Ureter (tissue), 1 donor: ENCODE results near the gene KRT32. TPM values are rescaled to one million over a fixed set of nuclear protein-coding genes. Genes with fewer than 3 reads are reported as not detected.
A peak's percentile ranks its signal among the peaks of the same experiment; 100 is the strongest.

Experiments
- DNase-seq: peaks from one replicate; pipeline ENCODE4 v3.0.0-alpha.2; 2020; ENCODE audit warnings: low spot score
- total RNA-seq: library from RNA; stranded (reverse); gene quantifications from one replicate; pipeline ENCODE4 v1.2.4, GENCODE V29; 2023
- donor health status: DM: yes; HTN: yes; CAD: no.

Gene KRT32
- total RNA-seq, 1 donor from 2014 or later, result not detected

DNA sequence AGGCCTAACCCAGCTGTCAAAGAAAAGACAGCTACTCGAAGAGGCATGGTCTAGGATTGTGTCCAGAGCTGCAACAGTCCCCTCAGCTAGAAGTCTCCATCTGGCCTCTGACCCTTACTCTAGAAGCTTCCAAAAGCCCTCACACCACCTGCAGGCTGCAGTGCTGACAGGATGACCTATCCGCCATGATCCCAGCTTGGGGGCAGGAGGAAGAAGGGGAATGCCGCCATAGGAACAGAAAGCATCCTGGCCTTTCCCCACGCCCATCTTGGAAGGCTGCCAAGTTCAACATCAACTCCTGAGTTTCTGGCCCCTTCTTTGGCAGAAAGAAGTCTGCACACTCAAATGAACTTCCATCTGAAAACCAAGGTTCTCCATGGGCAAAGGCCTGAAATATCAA lies 25.6 kb upstream of the KRT32 start:
- DNase-seq, result no peak

DNA sequence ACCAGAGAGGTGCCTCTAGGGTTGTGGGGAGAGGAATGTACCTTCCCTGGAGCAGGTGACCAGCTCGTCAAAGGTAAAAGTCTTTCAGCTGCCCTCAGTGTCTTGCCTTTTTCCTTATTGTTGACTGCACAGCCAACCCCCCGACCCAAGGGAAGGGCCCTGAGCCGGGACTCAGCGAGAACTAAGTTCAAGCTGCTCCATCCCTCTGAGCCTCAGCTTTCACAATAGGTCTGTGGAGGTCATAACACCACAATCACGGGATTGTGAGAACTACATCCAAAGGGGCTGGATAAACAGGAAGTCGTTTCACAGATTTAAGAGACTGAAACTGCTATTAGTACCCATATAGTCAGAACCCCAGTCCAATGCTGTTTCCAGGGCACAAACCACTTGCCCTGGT lies 25.2 kb upstream of the KRT32 start:
- DNase-seq, result no peak

DNA sequence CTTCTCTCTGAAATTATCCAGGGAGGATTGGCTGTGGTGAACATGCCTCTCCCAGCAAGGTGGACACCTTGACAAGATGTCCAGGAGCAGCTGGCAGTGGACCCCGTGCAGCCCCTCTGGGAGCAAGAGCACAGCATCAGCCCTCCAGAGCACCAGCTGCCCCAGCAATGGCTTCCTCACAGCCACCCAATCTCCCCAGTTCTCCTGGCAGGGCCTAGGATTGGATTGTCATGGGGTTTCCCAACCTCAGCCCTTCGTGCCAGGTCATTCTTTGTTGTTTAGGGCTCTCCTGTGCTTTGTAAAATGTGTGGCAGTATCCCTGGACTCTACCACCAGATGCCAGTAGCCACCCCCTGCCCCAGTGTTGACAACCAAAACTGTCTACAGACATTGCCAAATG lies 24.3 kb upstream of the KRT32 start:
- no peak for DNase-seq

DNA sequence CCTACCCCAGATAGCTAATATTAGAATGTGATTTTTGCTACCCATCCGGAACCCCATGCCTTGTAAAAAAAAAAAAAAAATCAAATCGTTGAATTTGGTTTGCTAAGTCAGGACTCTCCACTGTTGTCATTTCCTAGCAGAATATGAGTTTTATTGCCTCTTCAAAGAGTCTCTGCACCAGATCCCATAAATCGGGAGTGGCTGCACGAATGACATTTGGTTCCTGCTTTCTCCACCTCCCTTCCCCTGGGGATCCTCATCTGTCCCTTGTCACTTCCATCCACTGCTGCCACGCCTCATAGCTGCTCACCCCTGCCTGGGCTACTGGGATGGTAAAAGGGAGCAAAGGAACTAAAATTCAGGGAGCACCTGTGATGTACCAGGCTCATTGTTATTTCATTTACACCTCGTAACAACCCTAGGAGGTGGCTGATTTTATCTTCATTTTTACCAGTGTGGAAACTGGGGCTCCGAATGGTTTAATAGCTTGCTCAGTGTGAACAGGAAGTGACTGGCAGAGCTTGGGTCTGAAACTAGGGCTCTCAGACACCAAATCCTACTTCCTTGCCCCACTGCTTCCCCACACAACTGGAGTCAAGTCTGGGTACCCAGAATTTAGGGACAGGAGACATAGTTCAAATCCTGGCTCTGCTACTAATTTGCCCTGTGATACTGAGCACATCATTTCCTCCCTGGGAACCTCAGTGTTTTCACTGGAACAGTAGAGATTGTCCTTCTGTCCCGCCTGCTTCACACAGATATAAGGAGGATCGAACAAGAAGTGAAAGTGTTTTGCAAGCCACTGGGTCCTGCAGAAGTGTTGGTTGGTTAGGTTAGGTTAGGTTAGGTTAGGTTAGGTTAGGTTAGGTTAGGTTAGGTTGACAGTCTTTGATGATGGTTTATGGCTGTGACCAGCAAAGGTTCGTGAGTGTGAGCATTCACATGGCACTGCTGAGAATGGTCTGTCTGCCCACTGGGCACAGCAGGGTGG lies 23.1 kb upstream of the KRT32 start:
- DNase-seq, result no peak

DNA sequence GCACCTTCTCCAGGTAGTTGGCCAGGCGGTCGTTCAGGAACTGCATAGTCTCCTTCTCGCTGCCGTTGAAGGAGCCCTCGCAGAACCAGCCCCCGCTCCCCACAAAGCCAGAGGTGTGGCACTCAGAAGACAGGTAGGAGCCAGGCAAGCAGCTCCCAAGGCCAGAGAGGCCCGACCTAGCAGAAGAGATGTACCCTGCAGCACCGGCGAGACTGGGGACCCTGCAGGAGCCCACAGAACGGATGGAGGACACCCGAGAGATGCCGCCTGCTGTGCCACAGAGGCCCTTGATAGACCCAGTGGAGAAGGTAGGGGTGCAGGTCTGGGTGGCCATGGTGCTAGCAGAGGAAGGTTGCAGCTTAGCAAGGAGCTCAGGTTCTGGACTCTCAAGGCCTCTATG lies 22.3 kb upstream of the KRT32 start, which contains the start of gene KRT36:
Gene KRT36, minus strand, starts transcription at position 380 of the 400 bp plus-strand sequence. Its CDS starts 46 bp downstream, at position 334.
- DNase-seq, result no peak

DNA sequence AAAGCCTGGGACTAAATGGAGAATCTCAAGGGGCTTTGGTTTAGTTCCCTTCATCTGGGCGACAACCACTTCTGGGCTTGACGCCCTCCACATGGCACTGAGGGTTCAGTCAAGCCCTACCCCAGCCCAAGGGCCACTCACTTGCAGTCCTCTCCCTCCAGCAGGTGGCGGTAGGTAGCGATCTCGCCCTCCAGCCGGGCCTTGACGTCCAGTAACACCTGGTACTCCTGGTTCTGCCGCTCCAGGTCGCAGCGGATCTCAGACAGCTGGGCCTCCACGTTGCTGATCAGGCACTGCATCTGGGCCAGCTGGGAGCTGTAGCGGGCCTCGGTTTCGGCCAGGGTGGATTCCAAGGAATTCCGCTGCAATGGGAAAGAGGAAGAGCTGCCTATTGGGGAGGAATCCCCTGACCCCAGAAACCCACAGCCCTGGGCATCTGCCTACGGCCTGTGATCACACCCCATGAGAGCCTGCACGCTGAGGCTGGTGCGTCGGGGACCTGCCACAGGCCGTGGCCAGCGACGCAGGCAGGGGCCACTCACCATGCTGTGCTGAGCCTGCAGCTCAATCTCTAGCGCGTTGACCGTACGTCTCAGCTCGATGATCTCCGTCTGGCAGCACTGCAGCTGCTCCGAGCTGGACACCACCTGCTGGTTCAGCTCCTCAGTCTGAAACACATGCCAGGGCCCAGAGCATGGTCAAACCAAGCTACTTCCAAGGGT lies 19.8 kb upstream of the KRT32 start:
- no peak for DNase-seq

DNA sequence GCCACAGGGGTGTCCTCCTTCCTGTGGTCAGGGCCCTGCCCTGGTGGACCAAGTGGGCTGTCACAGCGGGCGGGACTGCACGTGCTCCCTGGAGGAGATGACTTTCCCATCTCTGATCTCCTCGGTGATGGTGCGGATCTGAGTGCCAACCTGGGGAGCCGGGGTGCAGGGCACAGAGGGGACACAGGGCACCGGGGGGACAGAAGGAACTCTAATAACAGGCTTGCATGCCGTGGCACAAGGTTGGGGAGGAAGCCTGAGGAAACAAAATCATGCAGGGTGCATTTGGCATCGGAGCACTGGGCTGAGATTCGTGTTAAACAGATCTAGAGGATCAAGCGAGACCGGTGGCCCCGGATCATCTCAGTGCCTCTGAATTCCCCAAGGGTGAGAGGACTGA lies 19.1 kb upstream of the KRT32 start:
- no peak for DNase-seq

DNA sequence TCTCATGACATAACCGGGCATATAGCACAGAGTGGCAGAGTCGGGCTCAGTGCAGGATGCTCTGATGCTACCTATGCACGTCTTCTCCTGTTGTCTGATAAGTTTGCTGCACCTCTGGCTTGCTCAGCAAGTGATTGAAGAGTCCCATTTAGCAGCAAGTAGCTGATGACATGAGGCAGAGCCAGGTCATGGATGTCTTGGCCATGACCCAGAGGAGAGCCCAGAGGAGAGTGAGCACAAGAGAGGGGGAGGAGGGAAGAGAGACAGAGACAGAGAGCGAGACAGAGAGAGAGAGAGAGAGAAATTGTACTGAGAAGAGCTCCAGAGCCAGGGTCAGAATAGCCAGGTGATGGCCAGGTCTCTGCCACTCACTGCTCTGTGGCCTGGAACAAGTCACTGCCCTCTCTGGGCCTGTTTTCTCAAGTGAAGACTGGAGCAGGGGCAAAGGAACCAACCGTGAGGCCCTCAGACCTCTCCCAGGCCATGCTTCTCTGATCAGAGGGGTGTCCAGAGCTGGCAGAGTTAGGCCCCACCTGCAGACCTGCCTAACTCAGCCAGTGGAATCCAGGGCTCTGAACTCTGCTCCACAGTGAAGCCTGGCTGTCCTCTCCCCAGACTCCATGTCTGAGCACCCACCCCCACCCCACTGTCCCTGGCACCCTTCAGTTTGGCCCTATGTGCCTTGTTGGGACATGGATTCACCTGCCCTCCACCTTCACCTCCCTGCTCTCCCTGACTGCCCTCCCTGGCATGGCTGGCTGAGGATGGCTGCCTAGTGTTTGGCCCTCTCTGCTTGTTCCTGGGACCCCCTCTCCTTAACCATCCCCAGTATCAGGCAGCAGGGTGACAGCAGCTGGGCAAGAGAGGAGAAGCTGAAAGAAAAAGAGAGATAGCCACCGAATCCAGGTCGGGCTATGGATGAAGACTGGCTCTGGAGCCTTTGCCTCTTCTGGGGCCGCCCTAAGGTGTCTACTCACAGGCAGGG lies 18.0 kb upstream of the KRT32 start:
- DNase-seq, result no peak

DNA sequence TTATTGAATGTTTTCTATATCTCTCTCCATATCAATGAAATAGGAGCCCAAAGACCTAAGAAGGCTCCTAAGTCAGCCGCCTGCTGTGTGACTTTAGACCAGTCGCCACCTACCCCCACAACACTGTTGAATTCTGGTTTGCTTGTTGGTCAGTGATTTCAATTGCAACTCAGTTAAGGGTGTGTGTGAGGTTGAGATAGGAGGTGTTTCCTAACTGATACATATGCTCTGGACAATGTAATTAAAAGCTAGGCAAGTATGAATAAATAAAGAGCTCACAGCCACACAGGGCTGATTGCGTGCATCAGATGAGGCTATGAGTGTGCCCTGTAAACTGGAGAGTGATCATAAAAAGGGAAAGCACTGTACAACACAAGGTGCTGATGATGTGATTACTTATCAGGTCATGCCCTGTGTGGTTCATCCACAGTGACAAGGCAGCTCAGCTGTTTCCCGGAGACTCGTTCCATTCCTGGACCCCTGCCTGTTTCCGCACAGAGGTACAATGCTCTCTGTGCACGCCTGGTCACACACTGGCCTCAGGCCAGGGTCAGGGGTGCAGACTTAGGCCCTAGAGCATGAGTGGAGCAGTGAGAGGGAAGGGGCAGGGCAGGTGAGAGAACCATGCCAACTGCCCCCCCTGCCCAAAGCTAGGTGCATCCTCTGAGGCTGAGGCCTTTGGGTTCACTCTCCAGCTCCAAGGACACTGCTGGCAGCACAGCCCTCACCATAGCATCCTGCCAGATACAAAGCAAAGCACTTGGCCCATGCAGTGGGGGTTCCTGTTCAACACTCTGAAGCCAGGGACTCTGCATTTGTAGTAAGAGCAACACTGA lies 17.0 kb upstream of the KRT32 start:
- DNase-seq, result no peak

DNA sequence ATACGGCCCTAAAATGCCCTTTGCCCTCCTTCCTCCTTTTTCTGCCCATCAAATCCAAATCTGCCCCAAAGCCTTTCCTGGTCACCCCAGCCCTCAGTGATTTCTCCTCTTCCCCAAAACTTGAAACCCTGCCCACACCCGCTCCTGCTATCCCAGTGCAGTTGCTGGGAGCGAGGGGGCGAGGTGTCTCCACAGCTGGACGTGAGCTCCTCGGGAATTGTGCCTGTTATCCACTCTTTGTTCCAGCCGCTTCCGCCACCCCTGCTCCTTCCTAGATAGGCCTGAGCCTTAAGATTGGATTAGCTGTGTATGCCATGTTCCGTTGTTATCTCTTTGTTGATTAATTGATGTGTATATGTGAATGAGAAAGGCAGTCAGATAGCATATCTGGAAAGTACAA lies 16.3 kb upstream of the KRT32 start:
- no peak for DNase-seq

DNA sequence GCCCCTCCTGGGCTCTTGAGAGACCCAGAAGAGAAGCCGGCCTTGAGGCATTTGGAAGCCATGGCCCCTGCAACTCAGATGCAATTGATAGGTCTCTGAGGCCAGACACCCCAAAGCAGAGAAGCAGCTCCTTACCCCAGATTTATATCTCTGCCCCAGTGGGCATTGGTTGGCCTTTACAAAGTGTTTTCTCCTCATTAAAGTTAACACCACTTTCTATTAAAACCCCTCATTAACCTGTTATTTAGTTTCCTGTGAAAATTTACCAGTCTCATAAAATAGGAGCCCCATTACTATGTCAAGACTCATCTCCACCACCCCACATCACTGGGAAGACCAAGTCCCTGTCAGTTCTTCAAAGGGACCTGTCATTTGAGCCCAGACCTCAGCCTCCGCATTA lies 13.8 kb upstream of the KRT32 start, which contains the start of gene KRT35:
Gene KRT35, minus strand, starts transcription at position 116 of the 400 bp plus-strand sequence. Its CDS starts 54 bp downstream, at position 62.
- no peak for DNase-seq

DNA sequence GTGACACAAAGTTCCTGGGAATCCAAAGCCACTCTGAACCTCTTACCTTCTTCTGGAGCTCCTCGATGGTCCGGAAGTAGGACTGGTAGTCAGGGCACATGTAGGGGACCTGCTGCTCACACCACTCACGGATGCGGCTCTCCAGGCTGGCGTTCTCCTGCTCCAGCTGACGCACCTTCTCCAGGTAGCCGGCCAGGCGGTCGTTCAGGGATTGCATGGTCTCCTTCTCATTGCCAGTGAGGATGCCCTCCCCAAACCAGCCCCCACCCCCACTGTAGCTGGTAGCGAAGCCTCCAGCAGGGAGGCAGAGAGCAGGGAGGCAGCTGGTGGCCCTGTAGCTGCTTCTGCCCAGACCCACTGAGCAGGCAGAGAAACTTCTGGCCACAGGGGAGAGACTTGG lies 13.4 kb upstream of the KRT32 start:
- DNase-seq, result no peak

DNA sequence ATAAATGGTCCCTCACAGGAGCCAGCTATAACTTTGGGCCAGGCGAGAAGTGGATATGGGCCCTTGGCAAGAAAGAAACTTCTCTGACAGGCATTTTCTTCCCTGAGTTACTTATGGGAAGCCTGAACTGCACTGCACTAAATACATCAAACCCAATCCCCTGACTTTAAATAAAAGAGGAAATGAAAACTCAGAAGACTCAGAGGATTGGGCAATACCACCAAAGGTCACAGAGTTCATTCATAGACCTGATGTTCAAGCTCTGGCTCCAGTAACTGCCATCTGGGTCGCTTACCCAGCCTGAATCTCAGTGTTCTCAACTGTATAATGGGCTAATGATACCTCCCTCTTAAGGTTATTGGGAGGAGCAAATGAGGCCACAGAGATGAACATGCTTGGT lies 12.9 kb upstream of the KRT32 start:
- DNase-seq, result no peak

DNA sequence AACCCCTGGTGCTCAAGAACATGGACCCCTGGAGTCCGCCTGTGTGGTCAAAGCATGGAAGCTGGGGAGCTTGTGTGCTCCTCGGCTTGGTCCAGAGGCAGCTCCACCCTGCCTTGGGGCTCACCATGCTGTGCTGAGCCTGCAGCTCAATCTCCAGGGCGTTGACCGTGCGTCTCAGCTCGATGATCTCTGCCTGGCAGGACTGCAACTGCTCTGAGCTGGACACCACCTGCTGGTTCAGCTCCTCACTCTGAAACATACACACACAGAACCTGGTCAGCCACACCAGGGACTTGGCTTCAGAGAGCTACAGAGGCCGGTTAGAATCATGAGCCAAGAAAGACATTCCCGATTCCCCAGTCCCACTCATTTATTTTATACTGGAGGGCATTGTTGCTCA lies 11.1 kb upstream of the KRT32 start:
- DNase-seq, result no peak

DNA sequence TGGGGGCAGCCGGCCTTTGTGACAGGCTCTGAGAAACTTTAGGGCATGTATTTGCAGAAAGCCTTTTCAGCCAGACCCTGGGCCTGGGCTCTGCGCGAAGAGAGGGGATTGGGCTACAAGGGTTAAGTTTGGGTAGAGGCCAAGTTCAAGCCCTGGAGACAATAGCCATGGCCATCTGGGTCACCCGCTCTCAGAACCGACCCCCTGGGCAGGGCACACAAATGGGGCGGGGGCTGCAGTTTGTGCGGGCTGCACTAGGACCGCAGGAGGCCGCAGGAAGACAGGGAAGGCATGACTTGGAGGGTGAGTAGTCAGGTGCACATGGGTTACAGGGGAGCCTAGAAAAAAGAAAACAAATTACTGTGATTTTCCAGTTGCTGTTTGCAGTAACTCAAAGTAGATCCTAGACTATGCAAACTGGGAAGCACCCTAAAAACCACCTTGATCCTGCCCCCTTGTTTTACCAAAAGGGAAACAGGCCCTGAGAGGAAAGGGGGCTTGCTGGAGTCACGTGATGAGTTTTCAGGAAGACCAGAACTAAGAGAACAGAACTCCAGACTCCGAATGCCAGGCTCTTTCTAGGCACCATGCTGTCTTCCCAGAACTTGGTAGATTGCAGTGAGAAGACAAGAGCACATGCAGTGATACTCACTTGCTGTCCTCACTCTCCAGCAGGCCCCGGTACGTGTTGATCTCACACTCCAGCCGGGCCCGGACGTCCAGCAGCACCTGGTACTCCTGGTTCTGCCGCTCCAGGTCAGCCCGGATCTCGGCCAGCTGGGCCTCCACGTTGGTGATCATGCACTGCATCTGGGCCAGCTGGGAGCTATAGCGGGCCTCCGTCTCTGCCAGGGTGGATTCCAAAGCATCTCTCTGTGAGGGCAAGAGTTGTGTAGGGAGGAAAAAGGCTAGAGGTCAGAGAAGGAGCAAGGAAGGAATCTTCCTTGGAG lies 10.0 kb upstream of the KRT32 start:
- no peak for DNase-seq

DNA sequence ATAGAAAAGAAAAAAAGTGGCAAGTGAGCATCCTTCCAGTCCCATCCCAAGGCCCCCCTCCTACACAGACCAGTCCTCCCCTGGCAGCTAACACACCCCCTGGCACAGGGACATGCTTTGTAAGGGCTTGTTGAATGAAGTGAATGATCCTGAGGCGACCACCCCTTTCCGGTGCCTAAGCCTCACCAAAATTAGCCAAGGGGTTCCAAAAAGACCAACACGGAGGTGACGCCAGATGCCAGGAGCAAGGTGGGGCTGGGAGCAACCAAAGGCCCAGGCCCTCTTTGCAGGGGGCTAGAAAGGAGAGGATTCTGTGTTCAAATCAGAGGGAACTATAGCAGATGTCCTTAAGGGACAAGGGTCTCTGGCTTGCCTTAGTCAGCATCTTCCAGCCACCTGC lies 8.2 kb upstream of the KRT32 start:
- no peak for DNase-seq

DNA sequence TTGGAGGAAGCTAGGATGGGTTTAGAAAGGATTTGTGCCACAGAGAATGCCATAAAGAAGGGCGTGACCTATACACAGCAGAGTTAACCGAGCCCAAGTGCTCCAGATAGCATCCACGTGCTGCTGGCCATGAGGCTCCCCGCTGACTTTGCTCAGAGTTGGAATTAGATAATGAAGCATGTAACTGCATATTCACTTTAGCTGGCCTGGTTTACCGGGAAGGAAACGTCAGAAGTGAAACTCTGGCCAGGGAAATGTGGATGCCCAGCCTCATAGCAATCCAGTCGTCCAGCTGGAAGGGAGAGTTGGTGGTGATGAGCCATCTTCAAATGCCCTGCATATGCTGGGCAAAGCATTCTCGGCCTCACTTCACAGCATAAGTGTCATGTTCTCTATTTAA lies 7.7 kb upstream of the KRT32 start:
- DNase-seq, result no peak

DNA sequence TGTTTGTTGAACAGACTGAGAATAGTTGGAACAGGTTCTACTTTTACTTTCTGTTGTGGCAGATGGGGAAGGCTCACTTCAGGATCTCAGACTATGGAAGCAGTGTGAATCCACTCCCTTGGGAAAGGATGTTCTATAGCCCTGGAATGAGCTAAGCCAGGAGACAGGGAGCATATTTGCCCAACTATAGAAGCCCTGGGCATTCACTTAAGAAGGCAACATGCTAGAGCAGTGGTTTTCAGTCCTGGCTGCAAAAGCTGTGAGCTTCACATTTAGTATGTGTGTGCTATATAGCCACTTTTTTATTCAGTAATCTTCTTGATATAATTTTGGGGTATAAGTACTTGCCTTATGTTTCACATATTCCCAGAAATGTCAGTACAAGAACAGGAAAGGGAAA lies 1.2 kb upstream of the KRT32 start:
- no peak for DNase-seq

DNA sequence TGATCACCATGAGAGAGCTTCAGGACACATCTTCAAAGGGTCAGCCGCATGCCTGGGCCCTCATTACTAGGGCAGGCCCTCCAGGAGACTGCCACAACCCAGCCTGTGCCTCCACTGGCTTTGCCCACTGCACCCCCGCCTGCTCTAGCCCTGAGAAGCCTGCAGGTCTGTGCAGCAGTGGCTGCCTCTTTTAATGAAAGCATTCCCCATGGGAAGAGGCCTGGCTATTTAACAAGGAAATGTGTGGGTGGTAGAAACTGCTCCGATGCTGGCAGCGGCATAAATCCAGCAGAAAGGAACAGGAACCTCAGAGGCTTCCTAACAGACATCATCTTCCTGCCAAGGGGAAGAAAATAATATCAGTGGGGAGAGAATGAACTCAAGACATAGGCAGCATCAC lies 375 bp upstream of the KRT32 start:
- DNase-seq, result no peak

DNA sequence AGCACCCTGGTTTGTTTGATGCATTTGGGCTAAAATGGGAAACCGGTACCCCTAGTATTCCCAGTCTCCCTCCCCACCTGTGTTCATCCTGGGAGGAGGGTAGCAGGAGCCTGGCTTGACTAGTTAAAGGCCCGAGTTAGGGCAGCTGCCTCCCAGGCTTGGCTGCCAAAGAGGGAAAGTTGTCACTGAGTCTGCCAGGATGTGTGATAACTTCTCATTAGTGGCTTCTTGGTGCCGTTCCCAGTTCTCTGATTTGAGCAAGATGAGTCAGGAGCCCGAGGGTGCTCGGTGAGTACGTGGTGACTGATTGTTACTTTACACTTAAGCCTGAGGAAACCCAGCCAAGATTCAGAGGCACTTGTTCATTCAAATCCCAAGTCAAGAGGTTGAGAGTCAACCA lies 2.5 kb downstream of the KRT32 start:
- peak; percentile 60 for DNase-seq
